ENCODE measurements around the gene SYTL2.

- TF ChIP-seq TCF7L2 (IDR thresholded peaks at IDR 0.05; ENCODE audit: low read depth, low read length) = no peak
- TF ChIP-seq, protein P1, sequence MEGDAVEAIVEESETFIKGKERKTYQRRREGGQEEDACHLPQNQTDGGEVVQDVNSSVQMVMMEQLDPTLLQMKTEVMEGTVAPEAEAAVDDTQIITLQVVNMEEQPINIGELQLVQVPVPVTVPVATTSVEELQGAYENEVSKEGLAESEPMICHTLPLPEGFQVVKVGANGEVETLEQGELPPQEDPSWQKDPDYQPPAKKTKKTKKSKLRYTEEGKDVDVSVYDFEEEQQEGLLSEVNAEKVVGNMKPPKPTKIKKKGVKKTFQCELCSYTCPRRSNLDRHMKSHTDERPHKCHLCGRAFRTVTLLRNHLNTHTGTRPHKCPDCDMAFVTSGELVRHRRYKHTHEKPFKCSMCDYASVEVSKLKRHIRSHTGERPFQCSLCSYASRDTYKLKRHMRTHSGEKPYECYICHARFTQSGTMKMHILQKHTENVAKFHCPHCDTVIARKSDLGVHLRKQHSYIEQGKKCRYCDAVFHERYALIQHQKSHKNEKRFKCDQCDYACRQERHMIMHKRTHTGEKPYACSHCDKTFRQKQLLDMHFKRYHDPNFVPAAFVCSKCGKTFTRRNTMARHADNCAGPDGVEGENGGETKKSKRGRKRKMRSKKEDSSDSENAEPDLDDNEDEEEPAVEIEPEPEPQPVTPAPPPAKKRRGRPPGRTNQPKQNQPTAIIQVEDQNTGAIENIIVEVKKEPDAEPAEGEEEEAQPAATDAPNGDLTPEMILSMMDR (IDR thresholded peaks at IDR 0.05) = no peak
These were observed 54.3 kb downstream of the SYTL2 start for GRCh38 chr11:85756401-85757200.

All from Panc1 (cell line).